Neural cell (in vitro differentiated cells): ENCODE results near the gene GABRD. TPM values are rescaled to one million over a fixed set of nuclear protein-coding genes. Genes with fewer than 3 reads are reported as not detected.

ENCODE experiments used
- H2AFZ ChIP-seq: fragments of 200-600, 300-800 bp; sonication (generic), shearing (Covaris generic); 2 replicates; pipeline ENCODE4 v1.6.0; 2014; ENCODE audit warnings: low read depth, mild to moderate bottlenecking, antibody characterized with exemption, low read length, moderate library complexity
- H3F3A ChIP-seq: fragments of 200-600 bp; shearing (Covaris generic); 2 replicates; pipeline ENCODE4 v1.6.1; 2016; ENCODE audit warnings: mild to moderate bottlenecking, moderate library complexity, mixed read lengths, antibody characterized with exemption, low read length; ENCODE audit not compliant: insufficient read depth, poor library complexity, severe bottlenecking
- H3K27ac ChIP-seq: fragments of 200-600, 300-800 bp; sonication (generic), shearing (Covaris generic); 2 replicates; pipeline ENCODE4 v1.5.1; 2014; ENCODE audit warnings: mild to moderate bottlenecking, low read length, moderate library complexity
- H3K27me3 ChIP-seq: fragments of 300-800, 200-600 bp; sonication (generic), shearing (Covaris generic); 2 replicates; pipeline ENCODE4 v1.6.0; 2014; ENCODE audit warnings: mild to moderate bottlenecking, low read depth, low read length, moderate library complexity; ENCODE audit not compliant: insufficient read depth
- H3K36me3 ChIP-seq: fragments of 300-800, 200-600 bp; sonication (generic), shearing (Covaris generic); 2 replicates; pipeline ENCODE4 v1.5.1; 2014; ENCODE audit warnings: mild to moderate bottlenecking, antibody characterized with exemption, low read length, moderate library complexity; ENCODE audit not compliant: insufficient read depth
- H3K4me2 ChIP-seq: fragments of 300-800, 200-600 bp; sonication (generic), shearing (Covaris generic); 2 replicates; pipeline ENCODE4 v1.6.0; 2014; ENCODE audit warnings: mild to moderate bottlenecking, low read length
- H3K4me3 ChIP-seq: fragments of 300-800, 200-600 bp; sonication (generic), shearing (Covaris generic); 2 replicates; pipeline ENCODE4 v1.5.1; 2014; ENCODE audit warnings: mild to moderate bottlenecking, low read length, moderate library complexity
- H3K79me2 ChIP-seq: fragments of 200-600 bp; shearing (Covaris generic); replicated peaks from 2 replicates; pipeline ENCODE4 v1.6.0; 2014; ENCODE audit warnings: mild to moderate bottlenecking, low read length, moderate library complexity; ENCODE audit not compliant: insufficient read depth
- H3K9ac ChIP-seq: fragments of 300-800, 200-600 bp; sonication (generic), shearing (Covaris generic); 2 replicates; pipeline ENCODE4 v1.6.1; 2016; ENCODE audit warnings: mild to moderate bottlenecking, low read length, mixed read lengths
- H3K9me2 ChIP-seq: fragments of 200-600 bp; shearing (Covaris generic); 2 replicates; pipeline ENCODE4 v1.6.1; 2016; ENCODE audit warnings: mild to moderate bottlenecking, low read length, mixed read lengths; ENCODE audit not compliant: insufficient read depth
- H3K9me3 ChIP-seq: fragments of 200-600, 300-800 bp; sonication (generic), shearing (Covaris generic); 2 replicates; pipeline ENCODE4 v1.6.1; 2016; ENCODE audit warnings: mild to moderate bottlenecking, mixed run types, low read length, moderate library complexity, mixed read lengths
- H4K20me1 ChIP-seq: fragments of 200-600 bp; shearing (Covaris generic); 2 replicates; pipeline ENCODE4 v1.6.1; 2016; ENCODE audit warnings: mild to moderate bottlenecking, mixed run types; ENCODE audit not compliant: insufficient read depth
- CTCF ChIP-seq: fragments of 450-650 bp; IDR thresholded peaks from 2 replicates; pipeline ENCODE4 v1.5.1; 2014; ENCODE audit warnings: antibody characterized with exemption, mild to moderate bottlenecking, moderate library complexity; ENCODE audit not compliant: poor library complexity, severe bottlenecking
- EP300 ChIP-seq: fragments of 450-650 bp; conservative IDR thresholded peaks from 2 replicates; pipeline ENCODE4 v1.6.1; 2014; ENCODE audit warnings: antibody characterized with exemption, mild to moderate bottlenecking, moderate library complexity; ENCODE audit not compliant: poor library complexity, severe bottlenecking
- EZH2 ChIP-seq: fragments of 200-600, 300-800 bp; shearing (Covaris generic), sonication (generic); IDR thresholded peaks from 2 replicates; pipeline ENCODE4 v1.6.1; 2014; ENCODE audit warnings: antibody characterized with exemption, low read length, borderline replicate concordance, mild to moderate bottlenecking; ENCODE audit not compliant: insufficient read depth, poor library complexity, severe bottlenecking
- MXI1 ChIP-seq: fragments of 450-650 bp; conservative IDR thresholded peaks from 2 replicates; pipeline ENCODE4 v1.6.1; 2014; ENCODE audit warnings: antibody characterized with exemption, mild to moderate bottlenecking; ENCODE audit not compliant: poor library complexity, severe bottlenecking
- POLR2AphosphoS5 ChIP-seq: IDR thresholded peaks from 2 replicates; pipeline ENCODE4 v1.6.1; 2012
- RAD21 ChIP-seq: fragments of 450-650 bp; conservative IDR thresholded peaks from 2 replicates; pipeline ENCODE4 v1.6.1; 2014; ENCODE audit warnings: antibody characterized with exemption, mild to moderate bottlenecking, moderate library complexity
- REST ChIP-seq: IDR thresholded peaks from 2 replicates; pipeline ENCODE4 v1.6.1; 2012; ENCODE audit warnings: borderline replicate concordance
- SMC3 ChIP-seq: fragments of 450-650 bp; conservative IDR thresholded peaks from 2 replicates; pipeline ENCODE4 v1.6.1; 2014; ENCODE audit warnings: antibody characterized with exemption, mild to moderate bottlenecking, moderate library complexity; ENCODE audit not compliant: poor library complexity
- TAF1 ChIP-seq: IDR thresholded peaks from 2 replicates; pipeline ENCODE4 v1.6.1; 2012; ENCODE audit warnings: low read depth
- polyA plus RNA-seq: library from polyadenylated mRNA; depleted of rRNA; stranded (reverse); fragments of >200 nt; gene quantifications from 2 replicates; pipeline ENCODE4 v1.2.3, GENCODE V29; 2014

Gene GABRD
- polyA plus RNA-seq, 1 donor from 2014 or later: 0.85 TPM

- no peak overlapping the region for H3K4me3 ChIP-seq
- no peaks in the 10 kb centered on the region for H3F3A ChIP-seq
- no peak overlapping the region for H3K4me2 ChIP-seq
- no peak overlapping the region for H3K9ac ChIP-seq
- peaks cover 11% of the 10 kb centered on the region for H3K9me3 ChIP-seq
- H3K9me2 ChIP-seq: no peaks in the 10 kb centered on the region
- no peaks in the 10 kb centered on the region for H3K27me3 ChIP-seq
- H2AFZ ChIP-seq: no peak overlapping the region
- peaks cover 4% of the 10 kb centered on the region for H3K36me3 ChIP-seq
- H4K20me1 ChIP-seq: no peaks in the 10 kb centered on the region
- H3K79me2 ChIP-seq: peaks cover 37% of the 10 kb centered on the region
- TF ChIP-seq RAD21: no peak
- no peak for TF ChIP-seq EP300
- TF ChIP-seq REST: no peak
- TF ChIP-seq POLR2AphosphoS5: no peak
- TF ChIP-seq SMC3: no peak
- no peak for TF ChIP-seq TAF1
- no peak for TF ChIP-seq EZH2
- no peak for TF ChIP-seq MXI1
- TF ChIP-seq CTCF: no peak
- no peak overlapping the region for H3K27ac ChIP-seq
Measured at GRCh38 chr1:2079396-2080085, 60.4 kb downstream of the GABRD start.

GRCh38 chr1:2080140-2080539 is 61.0 kb downstream of the GABRD start:
- Histone ChIP-seq H4K20me1 (no peaks in the 10 kb centered on the region), H3K9me2 (no peaks in the 10 kb centered on the region), H3F3A (no peaks in the 10 kb centered on the region), H3K79me2 (peaks cover 31% of the 10 kb centered on the region), H3K4me3 (no peak overlapping the region), H2AFZ (no peak overlapping the region), H3K36me3 (peaks cover 4% of the 10 kb centered on the region), H3K4me2 (no peak overlapping the region), H3K27ac (no peak overlapping the region), H3K9ac (no peak overlapping the region), H3K27me3 (no peaks in the 10 kb centered on the region), H3K9me3 (peaks cover 11% of the 10 kb centered on the region)
- no peak for TF ChIP-seq CTCF
- no peak for TF ChIP-seq REST
- no peak for TF ChIP-seq POLR2AphosphoS5
- no peak for TF ChIP-seq EP300
- TF ChIP-seq RAD21: no peak
- no peak for TF ChIP-seq TAF1
- TF ChIP-seq EZH2: no peak
- no peak for TF ChIP-seq MXI1
- no peak for TF ChIP-seq SMC3
